ENCODE measurements around the gene SYCE1.

- no peak for TF ChIP-seq CTCF (IDR thresholded peaks at IDR 0.05; ENCODE audit: insufficient read depth, low read length)
- no peak for TF ChIP-seq POLR2AphosphoS5 (IDR thresholded peaks at IDR 0.05; ENCODE audit: low read depth)
Observed at GRCh38 chr10:133557381-133557780, 8.0 kb downstream of the SYCE1 start.

Measured in HL-60 (cell line).